Uterus (tissue), 4 donors: ENCODE data around the gene PODXL. TPM values are rescaled to one million over a fixed set of nuclear protein-coding genes. Genes with fewer than 3 reads are reported as not detected.

ENCODE experiments used
- DNase-seq, 2 donors: peaks; one replicate each; pipeline ENCODE4 v3.0.0-alpha.2; 2019 to 2020
- H3K27ac ChIP-seq, 2 donors: fragments of 200-600 bp; sonication (generic); 1 replicate in 1 of 2; 2 replicates in 1 of 2; pipeline ENCODE4 v1.5.1; 2016 to 2018
- H3K27me3 ChIP-seq, 2 donors: fragments of 200-600 bp; sonication (generic); one replicate each; pipeline ENCODE4 v1.5.1; 2018 to 2019; ENCODE audit warnings: control low read depth in 1 of 2
- H3K36me3 ChIP-seq, 2 donors: fragments of 200-600 bp; sonication (generic); one replicate each; pipeline ENCODE4 v1.5.1; 2019; ENCODE audit warnings: control low read depth in 1 of 2
- H3K4me1 ChIP-seq, 2 donors: fragments of 200-600 bp; sonication (generic); one replicate each; pipeline ENCODE4 v1.5.1; 2018 to 2019; ENCODE audit warnings: control low read depth in 1 of 2
- H3K4me3 ChIP-seq, 2 donors: fragments of 200-600 bp; sonication (generic); 1 replicate in 1 of 2; 2 replicates in 1 of 2; pipeline ENCODE4 v1.5.1; 2018 to 2019; ENCODE audit warnings: mild to moderate bottlenecking in 1 of 2
- H3K9me3 ChIP-seq, 2 donors: fragments of 200-600 bp; sonication (generic); one replicate each; pipeline ENCODE4 v1.5.1; 2019; ENCODE audit warnings: control low read depth in 1 of 2
- CTCF ChIP-seq, 4 experiments: fragments of 200-600 bp in 2 of 4; fragments of 450-650 bp in 2 of 4; sonication (generic) in 2 of 4; IDR thresholded peaks; one replicate each; pipeline ENCODE4 v1.5.1; 2016 to 2019; ENCODE audit warnings: antibody characterized with exemption in 4 of 4, mild to moderate bottlenecking in 2 of 4, moderate library complexity in 1 of 4
- POLR2A ChIP-seq, 2 donors: fragments of 450-650 bp; IDR thresholded peaks; one replicate each; pipeline ENCODE4 v1.6.1; 2016; ENCODE audit warnings: antibody characterized with exemption in 2 of 2, mild to moderate bottlenecking in 1 of 2, moderate library complexity in 1 of 2
- intact Hi-C: fragments of 100-400 bp; cut with DNase I; formaldehyde crosslinking; loops from one replicate; pipeline ENCODE4 v1.15.1; 2023; ENCODE audit warnings: low total_unique reads
- total RNA-seq, 4 donors: library from RNA; depleted of rRNA in 3 of 4; stranded (reverse); fragments of >200 nt in 3 of 4; gene quantifications; one replicate each; pipeline versions ENCODE4 v1.1.0 to v1.2.4, GENCODE V29; 2014 to 2023
- donor health status: DM: yes; HTN: yes; CAD: no.

PODXL gene
- total RNA-seq, 4 donors from 2014 or later, result 33.6 to 135 (median 36.1) TPM

GRCh38 chr7:131556909-131557651 is 652 bp upstream of the PODXL start:
- intact Hi-C loops, result loop anchor here (10.0 kb wide), 1 partner anchor 98 kb away; no protein-coding TSS in a partner anchor
- peak overlapping the region; percentile 68 to 70 for H3K27ac ChIP-seq

GRCh38 chr7:131555552-131556052 is 826 bp downstream of the PODXL start:
- DNase-seq, result no peak
- no peaks in the 10 kb centered on the region for H3K36me3 ChIP-seq
- peak overlapping the region; percentile 56 to 57 for H3K4me3 ChIP-seq
- H3K27ac ChIP-seq, result peak overlapping the region; percentile 70 to 71
- no peaks in the 10 kb centered on the region for H3K27me3 ChIP-seq
- intact Hi-C loops, result loop anchor here (10.0 kb wide), 1 partner anchor 99 kb away; no protein-coding TSS in a partner anchor
- TF ChIP-seq POLR2A (IDR thresholded peaks at IDR 0.05) (no peak), CTCF (IDR thresholded peaks at IDR 0.05) (no peak)
- H3K9me3 ChIP-seq, result no peaks in the 10 kb centered on the region
- H3K4me1 ChIP-seq, result peaks cover 0 to 8% of the 10 kb centered on the region in 2 donors

More at GRCh38 chr7:131556909-131557651, 652 bp upstream of the PODXL start:
- Histone ChIP-seq H3K4me3 (peak overlapping the region; percentile 39 to 56), H3K4me1 (peaks cover 0 to 8% of the 10 kb centered on the region in 2 donors), H3K27me3 (no peaks in the 10 kb centered on the region), H3K9me3 (no peaks in the 10 kb centered on the region), H3K36me3 (no peaks in the 10 kb centered on the region)
- DNase-seq, result no peak
- TF ChIP-seq POLR2A (IDR thresholded peaks at IDR 0.05), result no peak
- TF ChIP-seq CTCF (IDR thresholded peaks at IDR 0.05), result no peak

- Histone ChIP-seq H3K27ac (peak overlapping the region; percentile 70 to 71), H3K9me3 (no peaks in the 10 kb centered on the region), H3K27me3 (no peaks in the 10 kb centered on the region), H3K4me3 (peak overlapping the region; percentile 56 to 57), H3K36me3 (no peaks in the 10 kb centered on the region), H3K4me1 (peaks cover 0 to 8% of the 10 kb centered on the region in 2 donors)
- DNase-seq, result no peak
- TF ChIP-seq POLR2A (IDR thresholded peaks at IDR 0.05) (no peak), CTCF (IDR thresholded peaks at IDR 0.05) (no peak)
- intact Hi-C loops, result loop anchor here (10.0 kb wide), 1 partner anchor 100 kb away; no protein-coding TSS in a partner anchor
Measured at GRCh38 chr7:131554880-131555516, 1.4 kb downstream of the PODXL start.

GRCh38 chr7:131553931-131554330 is 2.5 kb downstream of the PODXL start:
- H3K27me3 ChIP-seq, result no peaks in the 10 kb centered on the region
- peak overlapping the region; percentile 70 to 71 for H3K27ac ChIP-seq
- no peak for DNase-seq
- H3K4me1 ChIP-seq, result peaks cover 0 to 8% of the 10 kb centered on the region in 2 donors
- H3K4me3 ChIP-seq, result peak overlapping the region in 1 of 2 donors; percentile 57
- H3K36me3 ChIP-seq, result no peaks in the 10 kb centered on the region
- TF ChIP-seq CTCF (IDR thresholded peaks at IDR 0.05) (no peak), POLR2A (IDR thresholded peaks at IDR 0.05) (no peak)
- intact Hi-C loops, result loop anchor here (10.0 kb wide), 1 partner anchor 101 kb away; no protein-coding TSS in a partner anchor
- no peaks in the 10 kb centered on the region for H3K9me3 ChIP-seq
